NAMALWA (cell line): Measurements from ENCODE around the gene GLA.

Experiments used
- DNase-seq: peaks from one replicate; pipeline ENCODE4 v3.0.0-alpha.2; 2015; ENCODE audit warnings: low spot score

The GLA gene

GRCh38 chrX:101349193-101349562 is 58.5 kb downstream of the GLA start:
- DNase-seq: no peak

- DNase-seq: peak; percentile 83
Measured at GRCh38 chrX:101348452-101349192, 59.1 kb downstream of the GLA start, which contains the start of gene TIMM8A. TSS of gene TIMM8A (minus strand) at chrX:101348742. CDS start at chrX:101348664, 78 bp downstream.

GRCh38 chrX:101347859-101348451 is 59.8 kb downstream of the GLA start:
- DNase-seq: peak; percentile 6
